HG03025 (cell line): ENCODE results near the gene TOM1L2.
"Not testable (repeated sequence)": the region's sequence is repeated elsewhere in the genome, so short reads cannot be mapped to it uniquely, and the experiment has no call there.

Source experiments
- ATAC-seq: cut with Tn5 transposase; IDR thresholded peaks from one replicate; pipeline ENCODE4 v1.9.1; 2021; ENCODE audit warnings: mild to moderate bottlenecking, moderate library complexity; ENCODE audit not compliant: unreplicated experiment, low FRiP score

TOM1L2 gene

DNA sequence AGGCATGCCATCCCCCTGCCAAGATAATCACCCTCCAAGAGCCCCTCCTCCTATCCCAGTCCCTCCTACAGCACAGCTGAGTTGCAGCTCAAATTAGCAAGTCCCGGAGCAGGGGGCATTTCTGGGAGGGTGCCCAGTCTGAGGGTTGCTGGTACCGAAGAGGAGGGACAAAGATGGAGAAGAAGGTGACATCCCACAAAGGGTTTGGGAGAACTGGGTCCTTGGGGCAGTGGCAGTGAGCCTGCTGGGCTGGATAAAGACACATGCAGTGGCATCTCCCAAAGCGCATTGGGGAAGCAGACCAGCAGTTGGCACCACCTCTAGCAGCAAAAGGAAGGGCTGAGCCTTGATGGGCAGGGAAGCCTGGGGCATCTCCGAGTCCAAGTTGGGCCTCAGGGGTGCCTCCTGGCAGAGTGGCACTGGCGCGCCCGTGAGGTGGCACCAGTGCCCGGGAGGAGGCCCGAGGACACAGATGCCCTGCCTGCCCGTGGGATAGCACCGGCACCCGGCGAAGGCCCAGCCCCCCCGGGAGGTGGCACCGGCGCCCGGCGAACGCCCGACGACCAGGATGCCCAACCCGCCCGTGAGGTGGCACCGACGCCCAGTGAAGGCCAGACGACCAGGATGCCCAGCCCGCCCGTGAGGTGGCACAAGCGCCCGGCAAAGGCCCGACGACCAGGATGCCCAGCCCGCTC, 622 bp downstream of the TOM1L2 start:
- ATAC-seq: no peak

DNA sequence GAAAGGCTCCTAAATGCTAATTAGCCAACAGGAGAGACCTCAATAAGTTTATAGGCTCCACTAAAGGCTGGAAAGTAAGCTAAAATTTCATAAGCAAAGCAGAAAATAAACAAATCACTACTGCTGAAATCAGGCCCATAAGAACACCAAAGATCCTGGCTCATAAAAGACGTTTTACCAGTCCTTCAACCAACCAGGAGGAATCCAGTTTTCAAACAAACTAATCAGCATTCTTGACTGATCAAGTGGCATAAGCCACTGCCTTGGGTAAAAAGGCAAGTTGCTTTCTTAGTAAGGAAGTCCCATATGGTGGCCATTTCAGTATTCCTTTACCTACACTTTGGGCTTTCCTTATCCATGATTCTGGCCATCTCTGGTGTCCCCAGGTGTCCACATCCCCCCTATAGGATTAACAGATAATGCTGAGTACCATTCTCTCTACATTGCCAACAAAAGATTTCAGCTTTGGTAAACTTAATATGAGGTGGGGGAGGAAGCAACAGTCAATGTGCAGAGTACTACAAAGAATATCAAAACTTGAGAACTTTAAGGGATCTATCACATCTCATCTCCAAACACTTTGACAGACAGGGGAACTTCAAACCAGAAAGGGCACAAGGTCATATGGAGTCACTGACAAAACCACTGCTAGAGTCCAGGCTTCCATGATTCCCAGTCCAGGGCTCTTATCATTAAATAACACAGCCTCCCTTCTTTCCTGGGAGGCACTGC, 1.3 kb downstream of the TOM1L2 start:
- no peak for ATAC-seq

DNA sequence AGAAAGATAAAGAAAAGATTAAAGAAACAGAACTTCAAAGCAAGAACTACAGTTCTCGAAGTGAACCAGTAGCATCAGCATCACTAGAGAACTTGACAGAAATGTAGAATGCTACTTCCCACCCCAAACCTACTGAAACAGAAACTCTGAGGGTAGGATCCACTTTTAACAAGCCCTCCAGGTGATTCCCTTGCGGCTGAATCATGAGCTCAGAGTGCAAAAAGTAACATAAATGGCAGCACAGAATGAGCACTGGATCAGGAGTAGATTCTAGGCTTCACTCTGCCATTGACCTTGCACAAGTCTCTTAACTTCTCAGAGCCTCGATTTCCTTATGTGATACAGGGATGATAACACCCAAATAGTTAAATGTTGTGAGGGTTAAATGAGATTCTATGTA, 5.8 kb downstream of the TOM1L2 start:
- ATAC-seq: no peak

DNA sequence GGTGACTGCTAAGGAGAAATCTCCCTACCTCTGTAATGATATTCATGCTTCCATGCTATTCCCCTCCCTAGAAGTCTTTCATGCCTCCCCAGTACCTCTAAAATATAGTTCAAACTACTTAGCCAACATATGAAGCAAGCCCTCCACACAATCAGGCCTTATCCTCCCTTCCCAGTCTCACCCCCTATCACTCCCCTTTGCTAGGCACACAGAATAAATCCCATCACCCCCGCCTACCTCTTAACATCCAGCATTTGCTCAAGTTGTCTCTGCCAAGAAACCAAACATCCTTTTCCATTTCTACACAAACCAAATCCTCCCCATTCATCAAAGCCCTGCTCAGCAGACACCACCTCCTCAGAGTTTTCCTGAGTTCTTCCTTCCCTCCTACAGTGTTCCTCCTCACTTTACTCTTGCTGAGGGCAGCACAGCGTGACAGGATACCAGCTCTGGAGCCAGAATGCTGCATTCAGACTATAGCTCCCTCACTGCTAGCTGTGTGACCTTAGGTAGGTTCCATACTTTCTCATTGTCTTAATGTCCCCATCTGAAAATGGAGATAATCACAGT, 7.0 kb downstream of the TOM1L2 start:
- no peak for ATAC-seq

DNA sequence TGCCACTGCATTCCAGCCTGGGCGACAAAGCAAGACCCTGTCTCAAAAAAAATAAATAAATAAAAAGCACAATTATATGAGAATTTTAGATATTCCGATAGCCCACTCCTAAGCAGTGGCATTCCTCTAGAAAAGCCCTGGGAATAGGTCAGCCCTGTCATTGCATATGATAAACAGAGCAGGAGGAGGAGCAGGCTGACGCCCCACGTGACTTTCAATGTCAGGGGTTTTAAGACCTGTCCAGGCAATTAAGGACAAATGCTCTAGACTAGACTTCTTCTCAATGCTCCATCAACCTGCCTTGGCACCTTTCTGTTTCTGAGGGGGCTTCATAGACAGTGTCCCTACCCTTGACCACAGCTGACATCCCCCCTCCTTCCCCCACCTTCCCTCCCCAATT, 7.5 kb downstream of the TOM1L2 start:
- no peak for ATAC-seq

DNA sequence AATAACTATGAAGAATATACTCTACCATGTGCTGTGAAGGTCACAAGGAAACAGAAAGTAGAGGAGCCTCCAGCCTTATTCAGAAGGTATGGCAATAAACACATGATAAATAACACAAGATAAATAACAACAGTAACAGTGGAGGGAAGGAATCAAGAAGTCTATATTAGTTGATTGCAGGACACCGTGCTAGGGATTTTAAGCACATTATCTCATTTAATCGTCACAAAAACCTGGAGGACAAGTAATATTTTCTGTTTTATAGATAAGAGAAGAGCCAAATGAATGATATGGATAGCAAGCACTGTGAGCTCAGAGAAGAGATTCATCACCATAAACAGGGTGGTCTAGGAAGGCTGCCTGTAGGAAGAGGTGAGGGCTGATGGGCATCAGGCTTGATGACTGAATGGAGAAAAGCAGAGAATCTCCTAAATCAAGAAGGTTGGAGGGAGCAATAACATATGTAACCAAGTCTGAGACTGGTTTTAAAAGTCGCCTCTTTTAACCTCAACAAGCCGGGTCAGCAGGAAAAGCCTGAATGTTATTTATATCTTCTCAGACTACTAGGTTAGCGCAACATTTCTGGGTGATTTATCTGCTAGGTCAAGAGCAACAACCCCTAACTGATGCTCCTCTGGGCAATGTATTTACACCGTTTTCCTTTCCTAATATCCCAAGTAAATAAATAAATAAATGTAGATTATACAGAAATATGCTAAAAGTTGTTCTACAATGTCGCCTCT, 8.3 kb downstream of the TOM1L2 start:
- ATAC-seq: no peak

DNA sequence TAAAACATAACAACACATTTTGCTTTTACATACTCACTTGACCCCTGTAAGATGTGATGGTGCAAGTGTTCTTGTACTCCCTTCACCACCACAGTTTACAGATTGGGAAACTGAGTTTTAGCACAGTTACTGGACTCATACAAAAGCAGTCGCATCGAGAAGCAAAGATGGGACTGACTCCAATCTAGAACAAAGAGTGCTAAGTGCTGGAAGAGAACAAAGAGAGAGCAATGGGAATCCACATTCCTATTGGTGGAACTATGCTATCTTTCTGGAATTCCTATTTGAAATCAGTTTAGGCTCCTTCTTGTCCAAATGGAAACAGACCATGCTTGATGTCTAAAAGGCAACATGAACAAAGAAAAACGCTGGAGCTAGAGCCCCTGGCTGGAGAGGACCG, 9.1 kb downstream of the TOM1L2 start:
- ATAC-seq: no peak

DNA sequence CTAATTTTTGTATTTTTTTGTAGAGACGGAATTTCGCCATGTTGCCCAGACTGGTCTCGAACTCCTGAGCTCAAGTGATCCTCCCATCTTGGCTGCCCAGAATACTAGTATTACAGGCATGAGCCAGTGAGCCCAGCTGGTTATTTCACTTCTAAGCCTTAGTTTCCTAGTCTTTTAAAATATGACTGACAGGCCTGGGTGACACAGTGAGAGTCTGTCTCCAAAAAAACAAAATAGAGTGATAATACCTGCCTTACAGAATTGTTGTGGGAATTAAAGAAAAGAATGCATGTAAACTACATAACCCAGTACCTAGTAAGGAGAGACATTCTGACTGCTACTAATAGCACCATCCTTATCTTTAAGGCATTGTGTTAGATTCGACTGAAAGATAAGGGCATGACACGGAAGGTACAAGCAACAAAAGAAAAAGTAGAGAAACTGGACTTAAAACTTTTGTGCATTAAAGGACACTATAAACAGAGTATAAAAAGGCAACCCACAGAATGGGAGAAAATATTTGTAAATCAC, 11.6 kb downstream of the TOM1L2 start:
- no peak for ATAC-seq

DNA sequence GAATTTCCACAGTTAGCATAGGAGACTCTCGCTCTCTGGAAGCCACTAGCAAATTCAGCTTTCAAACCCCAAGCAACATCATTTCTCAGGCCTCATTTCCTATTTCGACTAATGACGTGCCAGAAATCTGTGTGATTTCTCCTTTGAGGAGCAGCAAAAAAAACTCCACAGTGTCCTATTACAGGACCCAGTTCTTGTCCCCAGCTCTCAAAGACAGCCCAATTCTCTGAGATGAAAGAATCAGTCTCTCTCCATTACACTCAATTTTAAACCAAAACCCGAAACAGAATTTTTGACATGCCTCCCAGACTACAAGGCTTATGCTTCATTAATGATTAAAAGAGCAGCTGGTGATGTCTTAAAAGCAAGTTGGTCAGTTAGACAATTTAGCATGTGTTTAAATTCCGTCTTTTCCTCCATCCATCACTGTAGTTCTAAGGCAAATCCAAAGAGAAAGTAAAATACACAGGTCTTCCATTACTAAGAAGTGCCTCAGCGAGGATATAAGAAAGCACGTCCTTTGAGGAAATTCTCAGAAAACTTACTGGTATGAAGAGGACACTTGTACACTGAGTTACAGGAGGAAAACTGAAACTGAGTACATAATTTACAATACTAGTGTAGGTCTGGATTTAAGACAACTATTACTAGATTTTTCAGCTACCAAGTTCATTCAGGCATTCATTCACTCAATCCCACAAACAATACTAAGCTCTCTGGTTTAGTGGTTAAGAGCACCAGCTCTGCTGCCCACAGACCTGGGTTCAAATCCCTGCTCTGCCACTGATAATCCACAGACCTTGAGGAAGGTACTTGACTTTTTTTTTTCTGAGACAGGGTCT, 12.5 kb downstream of the TOM1L2 start:
- ATAC-seq: no peak

DNA sequence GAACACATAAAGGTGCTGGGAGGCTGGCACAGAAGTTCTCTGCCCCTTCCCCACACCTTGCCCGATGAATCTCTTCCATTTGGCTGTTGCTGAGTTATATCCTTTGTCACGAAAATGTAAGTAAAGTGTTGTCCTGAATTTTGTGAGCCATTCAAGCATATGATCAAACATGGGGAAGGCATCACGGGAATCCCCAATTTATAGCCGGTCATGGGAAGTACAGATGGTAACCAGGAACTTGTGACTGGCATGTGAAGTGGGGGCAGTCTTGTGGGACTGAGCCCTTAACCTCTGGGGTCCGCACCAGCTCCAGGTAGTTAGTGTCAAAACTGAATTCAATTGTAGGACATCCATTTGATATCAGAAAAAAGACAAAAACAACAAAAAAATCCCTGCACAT, 13.2 kb downstream of the TOM1L2 start:
- no peak for ATAC-seq

DNA sequence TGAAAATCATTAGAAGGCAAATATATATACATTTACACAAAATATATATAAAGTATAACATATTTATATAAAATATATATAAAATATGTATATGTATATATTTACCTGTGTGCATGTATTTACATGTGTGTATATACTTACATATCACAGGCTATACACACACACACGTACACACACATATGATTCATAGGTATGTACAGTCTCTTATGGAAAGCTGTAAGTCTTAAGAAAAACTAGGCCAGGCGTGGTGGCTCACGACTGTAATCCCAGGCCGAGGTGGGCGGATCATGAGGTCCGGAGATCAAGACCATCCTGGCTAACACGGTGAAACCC, 14.7 kb downstream of the TOM1L2 start:
- ATAC-seq: no peak

DNA sequence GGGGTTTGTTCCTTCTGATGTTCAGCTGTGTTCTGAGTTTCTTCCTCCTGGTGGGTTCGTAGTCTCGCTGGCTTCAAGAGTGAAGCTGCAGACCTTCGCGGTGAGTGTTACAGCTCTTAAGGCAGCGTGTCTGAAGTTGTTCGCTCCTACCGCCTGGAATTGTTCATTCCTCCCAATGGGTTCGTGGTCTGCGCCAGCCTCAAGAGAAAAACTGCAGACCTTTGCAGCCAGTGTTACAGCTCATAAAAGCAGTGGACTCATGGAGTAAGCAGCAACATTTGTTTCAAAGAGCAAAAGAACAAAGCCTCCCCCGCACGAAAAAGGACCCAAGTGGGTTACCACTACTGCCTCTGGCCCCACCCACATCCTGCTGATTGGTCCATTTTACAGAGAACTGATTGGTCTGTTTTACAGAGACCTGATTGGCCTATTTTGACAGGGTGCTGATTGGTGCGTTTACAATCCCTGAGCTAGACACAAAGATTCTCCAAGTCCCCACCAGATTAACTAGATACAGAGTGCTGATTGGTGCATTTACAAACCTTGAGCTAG, 16.3 kb downstream of the TOM1L2 start:
- not testable (repeated sequence) for ATAC-seq

DNA sequence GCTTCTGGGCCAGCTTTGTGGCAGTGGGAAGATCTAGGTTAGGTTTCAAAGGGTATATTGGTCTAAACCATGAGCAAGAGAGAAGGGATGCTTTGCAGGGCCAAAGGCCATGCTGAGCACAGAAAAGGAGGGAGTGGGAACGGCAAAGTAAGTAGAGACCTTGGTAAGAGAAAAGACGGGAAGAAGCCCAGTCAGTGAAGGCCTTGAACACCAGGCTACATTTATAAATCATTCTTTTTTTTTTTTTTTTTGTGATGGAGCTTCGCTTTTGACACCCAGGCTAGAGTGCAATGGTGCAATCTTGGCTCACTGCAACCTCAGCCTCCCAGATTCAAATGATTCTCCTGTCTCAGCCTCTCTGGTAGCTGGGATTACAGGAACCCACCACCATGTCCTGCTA, 18.1 kb downstream of the TOM1L2 start:
- ATAC-seq: no peak

DNA sequence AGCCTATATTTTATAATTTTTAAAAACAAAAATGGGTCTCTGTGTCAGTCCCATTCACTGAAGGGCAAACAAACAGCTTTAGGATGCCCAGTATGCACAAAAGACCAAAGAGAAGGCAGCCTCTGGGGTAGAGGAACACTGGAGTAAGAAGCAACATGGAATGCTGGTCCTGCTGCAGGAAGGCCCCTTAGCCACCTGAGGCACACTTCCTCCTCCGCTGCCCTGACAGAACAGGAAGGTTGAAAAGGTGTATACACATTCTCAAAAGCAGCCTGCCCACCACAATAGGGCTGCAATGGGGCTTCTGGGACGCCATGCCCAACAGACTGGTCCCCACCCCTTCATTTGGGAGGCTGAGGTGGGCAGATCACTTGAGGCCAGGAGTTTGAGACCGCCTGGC, 19.5 kb downstream of the TOM1L2 start:
- ATAC-seq: no peak

DNA sequence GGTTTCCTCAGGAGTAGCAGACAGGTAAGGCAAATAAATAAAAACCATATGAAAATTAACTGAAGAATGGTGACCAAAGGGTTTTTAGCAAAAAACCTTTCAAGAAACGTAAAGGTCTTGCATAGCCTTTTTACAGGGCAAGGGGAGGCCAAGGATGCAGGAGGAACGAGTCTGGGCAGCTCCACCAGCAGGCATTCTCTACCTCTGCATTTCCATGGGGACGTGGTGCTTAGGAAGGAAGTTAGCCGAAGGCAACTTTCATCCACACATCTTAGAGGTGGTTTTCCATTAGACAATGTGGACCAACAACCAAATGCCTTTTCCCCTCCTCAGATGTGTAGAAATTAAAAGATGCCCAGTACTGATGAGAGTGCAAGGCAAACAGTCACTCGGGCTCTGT, 20.7 kb downstream of the TOM1L2 start:
- no peak for ATAC-seq

DNA sequence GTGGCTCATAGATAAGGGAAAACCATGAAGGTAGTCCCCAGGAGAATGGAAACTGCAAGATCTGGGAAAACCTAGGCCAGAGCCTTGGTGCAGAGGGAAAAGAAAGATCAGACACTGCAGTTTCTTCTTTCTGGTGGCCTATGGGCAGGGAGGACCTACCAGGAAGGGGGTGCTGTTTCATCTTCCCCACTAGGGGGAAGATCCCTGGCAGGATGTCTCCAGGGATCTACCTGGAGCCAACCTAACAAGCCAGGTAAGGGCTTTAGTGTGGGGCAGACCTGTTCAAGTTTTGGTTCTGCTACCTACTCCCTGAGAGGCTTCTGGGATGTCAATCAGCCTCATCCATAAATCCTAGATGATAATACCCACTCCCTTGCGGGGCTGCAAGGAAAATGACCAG, 21.4 kb downstream of the TOM1L2 start:
- no peak for ATAC-seq

DNA sequence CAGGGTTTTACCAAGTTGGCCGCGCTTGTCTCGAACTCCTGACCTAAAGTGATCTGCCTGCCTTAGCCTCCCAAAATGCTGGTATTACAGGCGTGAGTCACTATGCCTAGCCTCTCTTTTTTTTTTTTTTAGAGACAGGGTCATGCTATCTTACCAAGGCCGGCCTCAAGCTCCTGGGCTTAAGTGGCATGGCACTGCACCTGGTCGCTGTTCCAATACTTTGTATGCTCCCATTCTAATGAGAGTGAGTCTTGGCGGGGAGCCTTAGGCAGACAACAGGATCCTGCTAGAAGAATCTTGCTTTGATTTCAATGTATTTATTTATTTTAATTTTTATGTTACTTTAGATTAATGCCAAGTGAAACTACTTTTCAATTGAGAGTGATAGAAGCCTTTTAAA, 21.9 kb downstream of the TOM1L2 start:
- ATAC-seq: no peak

DNA sequence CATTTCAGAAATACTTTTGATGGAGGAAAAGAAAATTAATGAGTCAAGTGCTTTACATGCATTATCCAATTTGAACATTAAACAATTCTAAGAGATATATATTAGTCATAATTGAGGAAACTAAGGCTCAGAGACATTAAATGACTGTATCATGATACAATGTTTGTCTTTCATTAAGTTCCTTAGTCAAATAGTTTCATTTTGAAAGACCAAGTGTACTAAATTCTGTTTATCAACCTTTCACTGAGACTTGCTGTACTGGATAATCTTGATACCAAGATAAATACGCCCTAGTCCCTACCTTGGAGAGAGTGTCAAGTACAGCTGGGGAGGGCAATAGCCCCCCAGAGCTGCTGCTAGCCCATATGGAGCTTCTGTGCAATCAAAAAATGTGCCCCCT, 24.2 kb downstream of the TOM1L2 start:
- no peak for ATAC-seq

DNA sequence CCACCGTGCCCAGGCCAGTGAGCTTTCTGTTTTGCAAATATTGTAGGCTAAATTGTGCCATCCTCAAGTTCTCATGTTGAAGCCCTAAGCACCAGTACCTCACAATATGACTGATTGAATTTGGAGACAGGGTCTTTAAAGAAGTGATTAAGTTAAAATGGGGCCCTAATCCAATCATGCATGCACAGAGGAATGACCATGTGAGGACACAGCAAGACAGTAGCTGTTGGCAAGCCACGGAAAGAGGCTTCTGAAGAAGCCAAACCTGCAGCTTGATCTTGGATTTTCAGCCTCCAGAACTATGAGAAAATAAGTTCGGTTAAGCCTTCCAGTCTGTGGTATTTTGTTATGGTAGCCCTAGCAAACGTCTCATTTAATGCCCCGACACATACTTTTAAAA, 24.9 kb downstream of the TOM1L2 start:
- ATAC-seq: no peak

DNA sequence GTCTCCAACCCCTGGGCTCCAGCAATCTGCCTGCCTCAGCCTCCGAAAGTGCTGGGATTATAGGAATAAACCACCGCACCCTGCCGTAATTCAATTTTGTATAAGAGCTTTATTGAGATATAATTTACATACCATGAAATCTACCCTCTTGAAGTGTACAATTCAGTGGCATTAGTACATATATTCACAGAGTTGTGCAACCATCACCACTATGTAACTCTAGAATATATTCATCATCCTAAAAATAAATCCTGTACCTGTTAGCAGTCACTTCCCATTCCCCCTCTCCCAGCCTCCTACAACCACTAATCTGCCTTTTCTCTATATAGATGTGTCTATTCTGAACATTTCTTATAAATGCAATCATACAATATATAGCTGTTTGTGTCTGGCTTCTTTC, 26.1 kb downstream of the TOM1L2 start:
- ATAC-seq: no peak
